NT2/D1 (cell line): ENCODE data around the gene TENM3.

Source experiments
- SUZ12 ChIP-seq: IDR thresholded peaks from 2 replicates; pipeline ENCODE4 v1.6.1; 2011; ENCODE audit not compliant: insufficient read length, insufficient read depth; ENCODE audit errors: extremely low read depth
- YY1 ChIP-seq: IDR thresholded peaks from 2 replicates; pipeline ENCODE4 v1.6.1; 2011; ENCODE audit not compliant: insufficient read length, insufficient read depth
- ZNF274 ChIP-seq: IDR thresholded peaks from 2 replicates; pipeline ENCODE4 v1.6.1; 2011; ENCODE audit warnings: mild to moderate bottlenecking, low read depth, low read length

DNA sequence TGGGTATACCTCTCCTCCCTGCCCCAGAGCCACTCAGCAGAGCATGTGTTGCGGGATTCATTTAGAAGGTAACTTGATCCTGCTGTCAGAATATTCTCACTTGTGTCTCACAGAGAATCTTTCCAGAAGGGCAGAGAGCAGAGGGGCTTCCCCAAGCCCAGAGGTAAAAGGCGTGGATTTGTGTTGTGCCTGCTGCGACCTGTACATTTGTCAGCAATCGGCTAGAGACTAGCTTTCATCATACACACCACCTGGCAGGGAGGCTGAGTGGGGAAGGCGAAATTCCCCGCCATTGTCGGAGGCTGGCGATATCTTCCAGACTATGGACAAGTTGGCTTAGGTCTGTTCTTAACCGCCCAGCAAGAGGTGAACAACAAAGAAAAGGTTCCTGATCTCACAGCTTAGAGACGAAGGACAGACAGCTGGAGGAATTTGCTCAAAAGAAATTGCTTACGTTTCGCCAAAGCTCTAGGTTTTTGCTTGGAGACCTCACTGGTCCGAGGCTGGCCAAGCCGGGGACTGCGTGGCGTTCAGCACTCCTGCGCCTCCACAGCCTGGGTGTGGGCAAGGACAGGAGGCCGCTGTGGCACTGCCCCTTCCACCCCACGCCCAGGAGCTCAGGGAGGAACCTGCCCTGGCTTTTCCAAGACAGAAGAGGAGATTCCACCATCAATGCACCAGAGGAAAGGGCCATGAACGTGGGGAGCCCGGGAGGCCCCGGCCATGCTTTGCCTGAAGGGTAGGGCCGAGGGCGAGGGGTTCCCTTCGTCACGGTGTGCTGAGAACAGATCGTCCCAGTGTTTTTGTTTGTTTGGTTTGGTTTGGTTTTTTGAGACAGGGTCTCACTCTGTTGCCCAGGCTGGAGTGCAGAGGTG, 604.6 kb downstream of the TENM3 start:
- TF ChIP-seq ZNF274 (no peak), SUZ12 (no peak), YY1 (no peak)
